NCI-H2081 (cell line): ENCODE data around the gene UNKL.

Source experiments
- DNase-seq, 2 experiments: peaks; one replicate each; lab custom pipeline; 2025; lab: John Stamatoyannopoulos, UW

The UNKL gene

DNA sequence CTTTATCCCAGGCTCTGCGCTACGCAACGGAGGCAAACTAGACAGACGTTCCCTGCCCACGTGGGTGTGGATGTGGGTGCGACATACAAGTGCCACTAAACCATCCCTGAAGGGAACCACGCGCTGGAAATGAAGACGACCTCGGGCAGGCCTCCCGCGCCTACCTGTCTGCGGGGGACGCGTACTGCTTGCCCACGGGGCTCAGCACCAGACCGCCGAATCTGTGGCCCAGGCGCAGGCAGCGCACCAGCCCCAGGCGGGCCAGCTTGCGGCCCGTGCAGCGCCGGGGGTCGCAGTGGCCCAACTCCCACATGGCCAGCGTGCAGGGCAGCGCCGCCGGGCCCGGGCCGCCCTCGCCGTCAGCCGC lies 63.3 kb downstream of the UNKL start:
- DNase-seq, result no peak

- no peak for DNase-seq
These were observed 63.8 kb downstream of the UNKL start for GRCh38 chr16:1350691-1351090.

DNA sequence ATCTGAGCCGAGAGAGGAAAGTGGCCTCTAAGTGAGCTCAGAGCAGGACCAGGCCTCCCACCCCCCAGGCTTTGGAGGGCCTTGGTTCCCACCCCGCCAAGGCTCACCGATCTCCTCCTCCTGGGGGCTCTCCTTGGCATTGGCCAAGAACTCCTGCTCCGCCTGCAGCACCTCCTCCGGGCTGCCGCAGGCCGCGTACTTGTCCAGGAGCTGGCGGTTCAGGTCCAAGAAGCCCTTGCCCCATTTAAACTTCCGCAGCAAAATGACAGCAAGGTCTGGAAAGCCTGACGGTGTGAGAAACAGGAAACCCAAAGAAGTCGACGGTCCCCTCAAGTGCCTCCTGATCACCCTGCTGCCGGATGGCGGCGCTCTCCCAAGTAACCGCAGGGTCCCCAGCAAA lies 64.6 kb downstream of the UNKL start:
- no peak for DNase-seq

DNA sequence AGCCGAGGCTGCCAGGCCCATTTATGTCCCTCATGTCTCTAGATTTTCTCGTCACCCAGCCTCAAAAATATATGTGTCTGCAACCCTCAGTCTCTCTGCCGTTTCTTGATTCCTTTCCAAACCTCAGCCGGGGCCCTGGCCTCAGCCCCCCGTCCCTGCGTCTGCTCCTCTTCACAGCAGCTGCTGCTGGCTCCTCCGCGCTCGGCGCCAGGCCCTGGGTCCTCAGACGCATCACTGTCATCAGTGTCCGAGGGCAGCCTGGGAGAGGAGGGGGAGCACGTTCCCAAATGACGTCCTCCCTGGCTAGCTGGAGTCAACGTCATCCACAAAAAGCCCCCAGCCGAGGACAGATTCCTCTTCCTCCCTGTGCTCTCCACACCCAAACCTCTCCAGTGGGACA lies 65.2 kb downstream of the UNKL start:
- no peak for DNase-seq

DNA sequence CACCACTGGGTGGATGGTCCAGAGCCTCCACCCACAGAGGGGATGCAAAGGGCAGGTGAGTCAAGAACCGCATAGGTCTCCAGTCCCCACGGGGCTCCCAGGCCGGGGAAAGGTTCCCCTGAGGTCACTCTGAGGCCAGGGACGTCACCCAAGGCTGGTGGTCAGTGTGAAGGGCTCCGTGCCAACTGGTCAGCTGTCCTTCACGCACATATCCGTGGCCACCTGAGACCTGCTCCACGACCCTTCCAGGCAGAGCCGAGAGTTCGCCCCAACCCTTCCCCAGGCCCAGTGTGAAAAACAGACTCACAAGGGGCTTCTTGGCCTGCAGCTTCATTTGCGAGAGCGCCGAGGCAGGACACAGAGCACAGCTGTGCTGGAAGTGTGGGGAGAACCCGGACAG lies 65.6 kb downstream of the UNKL start:
- DNase-seq, result no peak

GRCh38 chr16:1348441-1348840 lies 66.1 kb downstream of the UNKL start:
- DNase-seq, result no peak

- DNase-seq, result no peak
These were observed 66.5 kb downstream of the UNKL start for GRCh38 chr16:1347962-1348361.

DNA sequence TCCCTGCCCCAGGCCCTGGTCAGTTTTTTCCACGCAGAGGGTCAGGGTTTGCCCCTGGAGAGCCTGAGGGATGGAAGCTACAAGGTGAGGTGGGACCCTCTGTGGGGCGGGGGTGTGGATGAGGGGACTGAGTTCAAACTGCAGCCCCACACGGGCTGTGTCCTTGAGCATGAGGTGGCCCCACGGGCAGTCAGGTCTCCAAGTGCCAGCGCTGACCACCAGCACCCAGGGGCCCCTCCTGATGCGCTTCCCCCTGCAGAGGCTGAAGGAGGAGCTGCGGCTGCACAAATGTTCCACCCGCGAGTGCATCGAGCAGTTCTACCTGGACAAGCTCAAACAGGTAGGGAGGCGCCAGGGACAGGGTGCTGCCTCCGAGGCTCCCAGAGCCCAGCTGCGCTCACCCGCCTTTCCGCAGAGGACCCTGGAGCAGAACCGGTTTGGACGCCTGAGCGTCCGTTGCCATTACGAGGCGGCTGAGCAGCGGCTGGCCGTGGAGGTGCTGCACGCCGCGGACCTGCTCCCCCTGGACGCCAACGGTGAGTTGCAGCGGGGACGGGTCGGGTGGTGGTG lies 67.1 kb downstream of the UNKL start:
- DNase-seq, result no peak

DNA sequence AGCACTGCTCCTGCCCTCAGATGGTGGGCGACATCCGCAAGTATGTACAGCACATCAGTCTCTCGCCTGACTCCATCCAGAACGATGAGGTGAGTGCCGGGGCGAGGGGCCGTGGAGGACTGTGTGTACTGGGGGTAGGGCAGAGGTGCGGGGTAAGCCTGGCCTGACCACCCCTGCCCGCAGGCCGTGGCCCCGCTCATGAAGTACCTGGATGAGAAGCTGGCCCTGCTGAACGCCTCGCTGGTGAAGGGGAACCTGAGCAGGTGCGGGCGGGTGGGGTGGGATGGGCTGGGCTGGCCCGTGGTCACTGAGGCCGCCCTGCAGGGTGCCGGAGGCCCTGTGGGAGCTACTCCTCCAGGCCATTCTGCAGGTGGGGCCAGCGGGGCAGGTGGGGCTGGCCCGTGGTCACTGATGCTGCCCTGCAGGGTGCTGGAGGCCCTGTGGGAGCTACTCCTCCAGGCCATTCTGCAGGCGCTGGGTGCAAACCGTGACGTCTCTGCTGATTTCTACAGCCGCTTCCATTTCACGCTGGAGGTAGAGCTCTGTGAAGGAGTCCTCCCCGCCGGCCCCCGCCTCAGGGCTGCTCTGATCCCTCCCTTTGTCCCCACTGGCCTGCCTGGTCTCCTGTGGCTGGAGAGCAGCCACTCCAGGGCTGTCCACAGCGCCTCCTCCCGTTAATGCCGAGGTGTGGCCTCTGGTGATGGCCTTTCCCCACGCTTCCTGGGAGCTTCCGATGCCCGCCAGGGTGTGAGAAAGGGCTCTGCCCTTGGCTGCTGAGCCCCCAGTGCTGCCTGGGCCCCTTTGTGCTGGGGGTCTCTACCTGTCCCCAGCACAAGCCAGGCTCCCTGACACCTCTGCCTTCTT lies 67.8 kb downstream of the UNKL start:
- DNase-seq, result no peak

GRCh38 chr16:1345651-1346421 lies 68.7 kb downstream of the UNKL start:
- DNase-seq, result no peak

- DNase-seq, result no peak
These were observed 69.4 kb downstream of the UNKL start for GRCh38 chr16:1345087-1345486.

- DNase-seq, result no peak
These were observed 70.0 kb downstream of the UNKL start for GRCh38 chr16:1344499-1344898.

- DNase-seq, result no peak
These were observed 70.9 kb downstream of the UNKL start for GRCh38 chr16:1343428-1344242.

GRCh38 chr16:1342526-1343427 lies 71.7 kb downstream of the UNKL start:
- DNase-seq, result peak; percentile 96 to 97

- DNase-seq, result no peak
These were observed 72.7 kb downstream of the UNKL start for GRCh38 chr16:1341495-1342420.

GRCh38 chr16:1340730-1341494 lies 73.6 kb downstream of the UNKL start:
- no peak for DNase-seq

- DNase-seq, result no peak
These were observed 75.4 kb downstream of the UNKL start for GRCh38 chr16:1338855-1339675.

DNA sequence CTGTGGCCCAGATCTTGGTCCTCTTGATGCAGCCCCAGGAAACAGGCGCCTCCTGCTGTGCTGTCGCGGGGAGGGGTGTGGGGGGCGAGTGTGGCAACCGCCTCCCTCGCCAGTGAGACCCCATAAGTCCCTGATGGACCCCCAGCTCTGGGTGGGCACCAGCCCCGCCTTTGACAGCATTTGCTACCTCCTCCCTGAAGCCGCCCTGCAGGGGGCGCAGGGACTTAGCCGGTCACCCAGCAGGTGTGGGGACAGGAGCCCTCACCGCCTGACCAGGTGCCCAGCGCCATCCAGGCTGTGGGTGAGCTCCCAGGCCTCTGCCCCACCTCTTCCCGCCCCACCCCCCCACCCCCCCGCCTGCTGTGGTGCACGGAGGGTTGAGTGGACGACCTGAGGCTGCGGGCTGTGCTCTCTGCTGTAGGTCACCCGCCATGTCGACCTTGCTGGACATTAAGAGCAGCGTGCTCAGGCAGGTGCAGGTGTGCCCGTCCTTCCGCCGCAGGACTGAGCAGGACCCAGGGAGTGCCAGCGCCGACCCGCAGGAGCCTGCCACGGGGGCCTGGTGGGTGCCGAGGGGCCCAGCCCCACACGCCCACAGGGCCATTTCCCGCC lies 76.3 kb downstream of the UNKL start:
- DNase-seq, result peak in 1 of 2 experiments; percentile 23
